Spleen (tissue), 11 donors: ENCODE results near the gene DOCK4. TPM values are rescaled to one million over a fixed set of nuclear protein-coding genes. Genes with fewer than 3 reads are reported as not detected.

Experiments used
- DNase-seq: peaks from one replicate; pipeline ENCODE4 v3.0.0-alpha.2; 2020
- H3K27ac ChIP-seq, 8 donors: fragments of 200-600 bp; sonication (generic) in 7 of 8; 1 replicate in 4 of 8; 2 replicates in 4 of 8; pipeline versions ENCODE4 v1.5.0 to v1.8.0; 2016 to 2021; ENCODE audit warnings: inconsistent platforms in 4 of 8, mild to moderate bottlenecking in 4 of 8, moderate library complexity in 1 of 8
- H3K27me3 ChIP-seq, 7 donors: fragments of 200-600 bp; sonication (generic) in 6 of 7; replicated peaks in 1 of 7; 1 replicate in 4 of 7; 2 replicates in 3 of 7; pipeline versions ENCODE4 v1.5.0 to v1.8.0; 2016 to 2021; ENCODE audit warnings: inconsistent platforms in 3 of 7, mild to moderate bottlenecking in 1 of 7
- H3K36me3 ChIP-seq, 6 donors: fragments of 200-600 bp; sonication (generic) in 5 of 6; 1 replicate in 4 of 6; 2 replicates in 2 of 6; pipeline versions ENCODE4 v1.5.0 to v1.8.0; 2016 to 2021; ENCODE audit warnings: inconsistent platforms in 2 of 6
- H3K4me1 ChIP-seq, 6 donors: fragments of 200-600 bp; sonication (generic) in 5 of 6; 1 replicate in 3 of 6; 2 replicates in 3 of 6; pipeline versions ENCODE4 v1.5.0 to v1.8.0; 2016 to 2021; ENCODE audit warnings: inconsistent platforms in 3 of 6
- H3K4me3 ChIP-seq, 8 donors: fragments of 200-600 bp; sonication (generic) in 7 of 8; 1 replicate in 4 of 8; 2 replicates in 4 of 8; pipeline versions ENCODE4 v1.5.0 to v1.8.0; 2016 to 2021; ENCODE audit warnings: inconsistent platforms in 4 of 8, mild to moderate bottlenecking in 4 of 8, moderate library complexity in 2 of 8
- H3K9me3 ChIP-seq, 8 donors: fragments of 200-600 bp; sonication (generic) in 7 of 8; 1 replicate in 4 of 8; 2 replicates in 4 of 8; pipeline versions ENCODE4 v1.5.0 to v1.8.0; 2016 to 2021; ENCODE audit warnings: inconsistent platforms in 4 of 8
- POLR2A ChIP-seq, 3 donors: fragments of 450-650 bp; IDR thresholded peaks; one replicate each; pipeline ENCODE4 v1.5.1; 2017; ENCODE audit warnings: antibody characterized with exemption in 3 of 3, mild to moderate bottlenecking in 1 of 3
- POLR2AphosphoS5 ChIP-seq, 3 donors: sonication (generic); formaldehyde crosslinking; IDR thresholded peaks; one replicate each; pipeline ENCODE4 v1.5.1; 2017; ENCODE audit warnings: antibody characterized with exemption in 3 of 3
- WGBS, 5 donors: extraction: QIAGEN DNeasy Blood & Tissue Kit in 3 of 5; methylation state at CpG; one replicate each; pipeline versions ENCODE4 v1.1.5 to v1.1.7; 2013 to 2018; 5-methylcytosine and 5-hydroxymethylcytosine counted together
- intact Hi-C: fragments of 100-400 bp; cut with DNase I; formaldehyde crosslinking; loops from one replicate; pipeline ENCODE4 v1.15.0; 2023; ENCODE audit warnings: low total_unique reads
- polyA plus RNA-seq, 3 donors: library from polyadenylated mRNA; stranded (reverse); fragments of 200-250 nt; gene quantifications; one replicate each; pipeline ENCODE4 v1.2.1, GENCODE V29; 2013
- small RNA-seq, 4 donors: library from RNA; depleted of rRNA; stranded (forward); fragments of <200 nt; gene quantifications; one replicate each; pipeline ENCODE3, GENCODE V24; 2016
- total RNA-seq, 7 donors: library from RNA; depleted of rRNA in 3 of 7; stranded (reverse); fragments of >200 nt in 3 of 7; fragmentation: NEBNext Ultra II Directional in 4 of 7; extraction: Animal tissue kit (Norgen Biotek cat#: 25700) in 4 of 7; gene quantifications; one replicate each; pipeline versions ENCODE4 v1.1.0 to v1.2.1, GENCODE V29; 2016 to 2021
- TF ChIP-seq, protein P1 (sequence below), 11 experiments: fragments of 200-600 bp in 7 of 11; fragments of 450-650 bp in 4 of 11; sonication (generic) in 4 of 11; IDR thresholded peaks in 8 of 11; conservative IDR thresholded peaks in 3 of 11; 1 replicate in 7 of 11; 2 replicates in 4 of 11; pipeline versions ENCODE4 v1.4.0 to v1.8.0; 2016 to 2021; ENCODE audit warnings: antibody characterized with exemption in 11 of 11, inconsistent platforms in 4 of 11, mild to moderate bottlenecking in 1 of 11
- donor health status: healthy with polysubstance abuse.
- donor health status: DM: no; HTN: no; CAD: no; lungs with moderate emphysema.
- donor health status: DM: no; HTN: no; CAD: no.
- donor health status: Bipolar disorder and iron deficiency.
- donor health status: healthy.
- donor health status: DM: no; HTN: no; CAD: no.
- donor health status: DM: yes; HTN: yes; CAD: no.

Gene DOCK4
- total and polyA plus RNA-seq, 10 donors: 1.4 to 26.9 (median 14.2) TPM

DNA sequence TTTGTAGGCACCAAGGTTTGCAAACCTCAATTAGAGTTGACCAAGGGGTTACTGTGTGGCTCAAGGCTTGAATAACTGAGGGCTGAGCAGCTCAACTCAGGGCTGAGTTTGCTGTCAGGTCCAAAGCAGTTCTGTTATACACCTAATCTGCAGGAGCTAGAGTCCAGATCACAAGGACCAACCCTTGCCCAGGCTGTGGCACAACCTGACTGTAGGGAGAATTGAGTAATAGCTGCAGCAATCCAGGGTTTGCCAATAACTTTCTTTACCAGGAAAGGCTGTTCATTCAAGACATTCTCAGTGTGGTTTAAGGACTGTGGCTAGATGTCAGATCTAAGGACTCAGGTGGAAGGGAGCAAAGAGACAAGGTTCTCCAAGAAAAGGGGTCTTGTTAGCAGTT lies 528.4 kb downstream of the DOCK4 start:
- no peaks in the 10 kb centered on the region for H3K9me3 ChIP-seq
- H3K36me3 ChIP-seq: no peaks in the 10 kb centered on the region
- H3K27me3 ChIP-seq: no peaks in the 10 kb centered on the region
- intact Hi-C loops: no loop called here
- no peak overlapping the region for H3K27ac ChIP-seq
- H3K4me3 ChIP-seq: no peak overlapping the region
- no peaks in the 10 kb centered on the region for H3K4me1 ChIP-seq
- TF ChIP-seq POLR2AphosphoS5 (IDR thresholded peaks at IDR 0.05): no peak
- TF ChIP-seq, protein P1, sequence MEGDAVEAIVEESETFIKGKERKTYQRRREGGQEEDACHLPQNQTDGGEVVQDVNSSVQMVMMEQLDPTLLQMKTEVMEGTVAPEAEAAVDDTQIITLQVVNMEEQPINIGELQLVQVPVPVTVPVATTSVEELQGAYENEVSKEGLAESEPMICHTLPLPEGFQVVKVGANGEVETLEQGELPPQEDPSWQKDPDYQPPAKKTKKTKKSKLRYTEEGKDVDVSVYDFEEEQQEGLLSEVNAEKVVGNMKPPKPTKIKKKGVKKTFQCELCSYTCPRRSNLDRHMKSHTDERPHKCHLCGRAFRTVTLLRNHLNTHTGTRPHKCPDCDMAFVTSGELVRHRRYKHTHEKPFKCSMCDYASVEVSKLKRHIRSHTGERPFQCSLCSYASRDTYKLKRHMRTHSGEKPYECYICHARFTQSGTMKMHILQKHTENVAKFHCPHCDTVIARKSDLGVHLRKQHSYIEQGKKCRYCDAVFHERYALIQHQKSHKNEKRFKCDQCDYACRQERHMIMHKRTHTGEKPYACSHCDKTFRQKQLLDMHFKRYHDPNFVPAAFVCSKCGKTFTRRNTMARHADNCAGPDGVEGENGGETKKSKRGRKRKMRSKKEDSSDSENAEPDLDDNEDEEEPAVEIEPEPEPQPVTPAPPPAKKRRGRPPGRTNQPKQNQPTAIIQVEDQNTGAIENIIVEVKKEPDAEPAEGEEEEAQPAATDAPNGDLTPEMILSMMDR (IDR thresholded peaks at IDR 0.05 in 8 of 11, conservative IDR thresholded peaks at IDR 0.05 in 3 of 11): no peak
- TF ChIP-seq POLR2A (IDR thresholded peaks at IDR 0.05): no peak
- DNase-seq: no peak

DNA sequence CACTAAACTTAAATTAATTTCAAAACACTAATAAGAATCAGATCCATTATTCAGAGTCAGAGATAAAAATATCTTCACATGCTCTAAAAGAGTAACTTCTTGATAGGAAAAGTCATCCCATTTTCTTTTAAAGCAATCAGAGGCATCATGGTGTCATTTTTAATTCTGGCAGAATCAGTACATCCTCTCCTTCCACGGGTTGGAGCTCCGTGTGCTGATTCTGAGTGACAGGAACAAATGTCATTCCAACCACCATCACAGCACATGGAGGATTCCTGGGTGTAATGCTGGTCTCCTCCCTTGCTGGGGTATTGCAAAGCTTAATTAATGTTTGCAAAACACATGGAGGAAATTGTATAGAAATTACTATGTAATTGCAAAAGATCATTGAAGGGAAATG lies 529.4 kb downstream of the DOCK4 start:
- TF ChIP-seq POLR2A (IDR thresholded peaks at IDR 0.05) (no peak), POLR2AphosphoS5 (IDR thresholded peaks at IDR 0.05) (no peak)
- no peak for DNase-seq
- H3K36me3 ChIP-seq: no peaks in the 10 kb centered on the region
- H3K9me3 ChIP-seq: no peaks in the 10 kb centered on the region
- no peak overlapping the region for H3K27ac ChIP-seq
- peaks cover 0 to 1% (median 0%) of the 10 kb centered on the region in 7 donors for H3K27me3 ChIP-seq
- no peaks in the 10 kb centered on the region for H3K4me1 ChIP-seq
- intact Hi-C loops: no loop called here
- H3K4me3 ChIP-seq: no peak overlapping the region
- 17 to 63% (median 42%) methylated on average over 2 of the region's 2 CpGs for WGBS, 5 donors

Small RNA genes lying within 50 kb of the gene (small RNA-seq; reads per million reads assigned to genes)
- 0 reads per million in 4 donors for gene RNA5SP237

Other genes starting within 250 kb of the DOCK4 start
- gene ZNF277, start 296 bp upstream of the DOCK4 start, total RNA-seq: 10 to 100 TPM; 17.9 to 36.1 (median 20.6) TPM
- gene ZNF277, start 296 bp upstream of the DOCK4 start, polyA plus RNA-seq: 10 to 100 TPM; 14.5 to 19.0 (median 18.8) TPM
- gene IFRD1, start 244.1 kb upstream of the DOCK4 start, total RNA-seq: 100 to 1,000 TPM in 1 of 7 donors, 10 to 100 TPM in 6; 41.0 to 111 (median 54.5) TPM
- gene IFRD1, start 244.1 kb upstream of the DOCK4 start, polyA plus RNA-seq: 10 to 100 TPM; 22.9 to 29.3 (median 26.2) TPM